H1 (cell line): ENCODE measurements around the gene ZC2HC1C.

Source experiments
- ASH2L ChIP-seq: fragments of 200-600, 300-600 bp; sonication (generic); IDR thresholded peaks from one replicate; pipeline ENCODE4 v1.7.1; 2017; ENCODE audit warnings: low read length
- CREB1 ChIP-seq: IDR thresholded peaks from 2 replicates; pipeline ENCODE4 v1.6.1; 2012; ENCODE audit warnings: inconsistent platforms
- EP300 ChIP-seq, 2 experiments: IDR thresholded peaks; 1 replicate in 1 of 2; 2 replicates in 1 of 2; pipeline ENCODE4 v1.6.1; 2011 to 2012; ENCODE audit warnings: low read depth in 2 of 2, low read length in 2 of 2, mild to moderate bottlenecking in 2 of 2, borderline replicate concordance in 1 of 2, inconsistent platforms in 1 of 2, moderate library complexity in 1 of 2
- FOSL1 ChIP-seq: IDR thresholded peaks from 2 replicates; pipeline ENCODE4 v1.6.1; 2011; ENCODE audit warnings: mild to moderate bottlenecking, low read depth, low read length, moderate library complexity; ENCODE audit not compliant: insufficient read depth
- KDM1A ChIP-seq: fragments of 200-600, 300-600 bp; sonication (generic); IDR thresholded peaks from 2 replicates; pipeline ENCODE4 v1.7.1; 2016; ENCODE audit warnings: mild to moderate bottlenecking, low read length, borderline replicate concordance
- NRF1 ChIP-seq: IDR thresholded peaks from 2 replicates; pipeline ENCODE4 v1.6.1; 2011; ENCODE audit warnings: mild to moderate bottlenecking, low read depth, low read length, improper control_type of control experiment
- POLR2A ChIP-seq, 2 experiments: IDR thresholded peaks; 1 replicate in 1 of 2; 2 replicates in 1 of 2; pipeline ENCODE4 v1.6.1; 2011; ENCODE audit warnings: low read depth in 2 of 2, low read length in 2 of 2, mild to moderate bottlenecking in 2 of 2; ENCODE audit errors: control extremely low read depth in 1 of 2
- POLR2AphosphoS5 ChIP-seq: IDR thresholded peaks from 2 replicates; pipeline ENCODE4 v1.6.1; 2011; ENCODE audit warnings: low read depth, low read length
- TAF7 ChIP-seq: optimal IDR thresholded peaks from 2 replicates; pipeline ENCODE3; 2011; ENCODE audit warnings: low read depth, mild to moderate bottlenecking, inconsistent platforms, low read length, moderate library complexity, borderline replicate concordance
- TF ChIP-seq, protein P1 (sequence below), 3 experiments: IDR thresholded peaks; 1 replicate in 2 of 3; 2 replicates in 1 of 3; pipeline versions ENCODE4 v1.5.1 to v1.6.1; 2011; ENCODE audit warnings: low read length in 3 of 3, mild to moderate bottlenecking in 3 of 3, inconsistent platforms in 2 of 3, low read depth in 1 of 3, moderate library complexity in 1 of 3; ENCODE audit not compliant: insufficient read depth in 1 of 3; ENCODE audit errors: control extremely low read depth in 1 of 3

DNA sequence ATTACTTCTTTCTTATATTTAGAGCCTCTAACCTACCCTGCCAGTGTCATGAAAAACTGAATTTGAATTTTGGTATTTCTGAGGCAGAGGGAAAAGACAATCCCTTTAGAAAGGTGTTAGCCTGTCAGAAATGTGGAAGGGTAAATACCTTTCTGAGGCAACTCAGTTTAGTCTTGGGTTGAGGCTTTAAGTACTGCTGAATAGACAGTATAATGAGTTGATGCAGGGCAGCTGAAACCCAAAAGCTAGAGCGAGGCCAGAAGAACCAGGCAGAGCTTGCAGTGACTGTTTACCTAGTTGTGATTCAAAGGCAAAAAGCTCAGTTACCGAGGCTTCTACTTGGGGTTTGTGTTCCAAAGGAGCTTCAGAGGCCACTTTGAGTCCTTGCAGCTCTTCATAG is 18.7 kb downstream of the ZC2HC1C start:
- TF ChIP-seq, protein P1, sequence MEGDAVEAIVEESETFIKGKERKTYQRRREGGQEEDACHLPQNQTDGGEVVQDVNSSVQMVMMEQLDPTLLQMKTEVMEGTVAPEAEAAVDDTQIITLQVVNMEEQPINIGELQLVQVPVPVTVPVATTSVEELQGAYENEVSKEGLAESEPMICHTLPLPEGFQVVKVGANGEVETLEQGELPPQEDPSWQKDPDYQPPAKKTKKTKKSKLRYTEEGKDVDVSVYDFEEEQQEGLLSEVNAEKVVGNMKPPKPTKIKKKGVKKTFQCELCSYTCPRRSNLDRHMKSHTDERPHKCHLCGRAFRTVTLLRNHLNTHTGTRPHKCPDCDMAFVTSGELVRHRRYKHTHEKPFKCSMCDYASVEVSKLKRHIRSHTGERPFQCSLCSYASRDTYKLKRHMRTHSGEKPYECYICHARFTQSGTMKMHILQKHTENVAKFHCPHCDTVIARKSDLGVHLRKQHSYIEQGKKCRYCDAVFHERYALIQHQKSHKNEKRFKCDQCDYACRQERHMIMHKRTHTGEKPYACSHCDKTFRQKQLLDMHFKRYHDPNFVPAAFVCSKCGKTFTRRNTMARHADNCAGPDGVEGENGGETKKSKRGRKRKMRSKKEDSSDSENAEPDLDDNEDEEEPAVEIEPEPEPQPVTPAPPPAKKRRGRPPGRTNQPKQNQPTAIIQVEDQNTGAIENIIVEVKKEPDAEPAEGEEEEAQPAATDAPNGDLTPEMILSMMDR (IDR thresholded peaks at IDR 0.05; ENCODE audit: control extremely low read depth in 1 of 3, insufficient read depth in 1 of 3, low read depth in 1 of 3, low read length in 3 of 3) = no peak
- no peak for TF ChIP-seq TAF7
- no peak for TF ChIP-seq KDM1A
- TF ChIP-seq FOSL1 = no peak
- TF ChIP-seq CREB1 = no peak
- TF ChIP-seq EP300 (IDR thresholded peaks at IDR 0.05; ENCODE audit: borderline replicate concordance in 1 of 2, low read depth in 2 of 2, low read length in 2 of 2) = no peak
- no peak for TF ChIP-seq NRF1
- no peak for TF ChIP-seq ASH2L
- TF ChIP-seq POLR2AphosphoS5 = no peak
- no peak for TF ChIP-seq POLR2A (IDR thresholded peaks at IDR 0.05; ENCODE audit: control extremely low read depth in 1 of 2, low read depth in 2 of 2, low read length in 2 of 2)
